ENCODE data around the gene ASCC2. TPM values are rescaled to one million over a fixed set of nuclear protein-coding genes. Genes with fewer than 3 reads are reported as not detected.
A peak's percentile ranks its signal among the peaks of the same experiment; 100 is the strongest.

The ASCC2 gene
- total and polyA plus RNA-seq, 2 donors (not counting 1 experiment from before 2014, with no cell fraction given): 23.8 to 30.5 TPM

- TF ChIP-seq EZH2 (IDR thresholded peaks at IDR 0.05; ENCODE audit: low read length, missing control alignments) (no peak), CTCF (conservative IDR thresholded peaks at IDR 0.05 in 1 of 2, IDR thresholded peaks at IDR 0.05 in 1 of 2; ENCODE audit: low read depth in 1 of 2, low read length in 2 of 2) (no peak)
- Histone ChIP-seq H2AFZ (ENCODE audit: low read length) (no peak overlapping the region), H3K36me3 (ENCODE audit: control insufficient read depth, insufficient read depth, low read length) (peaks cover 14% of the 10 kb centered on the region)
Measured at GRCh38 chr22:29821291-29822016, 16.6 kb downstream of the ASCC2 start.

GRCh38 chr22:29820961-29821290 is 17.1 kb downstream of the ASCC2 start:
- Histone ChIP-seq H3K4me1 (ENCODE audit: control insufficient read depth, extremely low read depth, insufficient read depth, low read length) (peaks cover 3% of the 10 kb centered on the region), H3K4me2 (ENCODE audit: extremely low read depth, insufficient read depth, low read length) (no peak overlapping the region), H3K4me3 (replicated peaks in 1 of 4; ENCODE audit: control extremely low read depth in 1 of 4, insufficient read depth in 1 of 4, low read depth in 3 of 4, low read length in 4 of 4) (no peak overlapping the region), H3K36me3 (ENCODE audit: control insufficient read depth, insufficient read depth, low read length) (peaks cover 14% of the 10 kb centered on the region), H3K9ac (ENCODE audit: insufficient read depth, low read length) (no peak overlapping the region), H2AFZ (ENCODE audit: low read length) (no peak overlapping the region), H4K20me1 (ENCODE audit: control insufficient read depth, extremely low read depth, insufficient read depth, low read length) (no peaks in the 10 kb centered on the region), H3K9me3 (ENCODE audit: control insufficient read depth, insufficient read depth, low read depth, low read length) (no peaks in the 10 kb centered on the region), H3K79me2 (ENCODE audit: control insufficient read depth, insufficient read depth, low read length) (no peaks in the 10 kb centered on the region), H3K27me3 (ENCODE audit: control insufficient read depth, insufficient read depth, low read length) (no peaks in the 10 kb centered on the region), H3K27ac (ENCODE audit: insufficient read depth, low read length) (no peak overlapping the region)
- no peak for DNase-seq (ENCODE audit: low read depth in 2 of 2)
- TF ChIP-seq EZH2 (IDR thresholded peaks at IDR 0.05; ENCODE audit: low read length, missing control alignments) (no peak), CTCF (conservative IDR thresholded peaks at IDR 0.05 in 1 of 2, IDR thresholded peaks at IDR 0.05 in 1 of 2; ENCODE audit: low read depth in 1 of 2, low read length in 2 of 2) (no peak)

More at GRCh38 chr22:29821291-29822016, 16.6 kb downstream of the ASCC2 start:
- Histone ChIP-seq H3K9me3 (ENCODE audit: control insufficient read depth, insufficient read depth, low read depth, low read length) (no peaks in the 10 kb centered on the region), H4K20me1 (ENCODE audit: control insufficient read depth, extremely low read depth, insufficient read depth, low read length) (no peaks in the 10 kb centered on the region), H3K4me2 (ENCODE audit: extremely low read depth, insufficient read depth, low read length) (no peak overlapping the region), H3K27me3 (ENCODE audit: control insufficient read depth, insufficient read depth, low read length) (no peaks in the 10 kb centered on the region), H3K4me1 (ENCODE audit: control insufficient read depth, extremely low read depth, insufficient read depth, low read length) (peaks cover 3% of the 10 kb centered on the region), H3K27ac (ENCODE audit: insufficient read depth, low read length) (no peak overlapping the region), H3K4me3 (replicated peaks in 1 of 4; ENCODE audit: control extremely low read depth in 1 of 4, insufficient read depth in 1 of 4, low read depth in 3 of 4, low read length in 4 of 4) (no peak overlapping the region), H3K9ac (ENCODE audit: insufficient read depth, low read length) (no peak overlapping the region), H3K79me2 (ENCODE audit: control insufficient read depth, insufficient read depth, low read length) (no peaks in the 10 kb centered on the region)
- DNase-seq (ENCODE audit: low read depth in 2 of 2): peak; percentile 90 to 98

- H3K79me2 ChIP-seq (ENCODE audit: control insufficient read depth, insufficient read depth, low read length): no peaks in the 10 kb centered on the region
- peaks cover 3% of the 10 kb centered on the region for H3K4me1 ChIP-seq (ENCODE audit: control insufficient read depth, extremely low read depth, insufficient read depth, low read length)
- peaks cover 5% of the 10 kb centered on the region for H3K36me3 ChIP-seq (ENCODE audit: control insufficient read depth, insufficient read depth, low read length)
- H2AFZ ChIP-seq (ENCODE audit: low read length): no peak overlapping the region
- no peak for DNase-seq (ENCODE audit: low read depth in 2 of 2)
- H3K9me3 ChIP-seq (ENCODE audit: control insufficient read depth, insufficient read depth, low read depth, low read length): no peaks in the 10 kb centered on the region
- TF ChIP-seq EZH2 (IDR thresholded peaks at IDR 0.05; ENCODE audit: low read length, missing control alignments): no peak
- TF ChIP-seq CTCF (conservative IDR thresholded peaks at IDR 0.05 in 1 of 2, IDR thresholded peaks at IDR 0.05 in 1 of 2; ENCODE audit: low read depth in 1 of 2, low read length in 2 of 2): no peak
- no peak overlapping the region for H3K9ac ChIP-seq (ENCODE audit: insufficient read depth, low read length)
- H3K4me2 ChIP-seq (ENCODE audit: extremely low read depth, insufficient read depth, low read length): no peak overlapping the region
- no peaks in the 10 kb centered on the region for H4K20me1 ChIP-seq (ENCODE audit: control insufficient read depth, extremely low read depth, insufficient read depth, low read length)
- no peak overlapping the region for H3K27ac ChIP-seq (ENCODE audit: insufficient read depth, low read length)
- H3K4me3 ChIP-seq (replicated peaks in 1 of 4; ENCODE audit: control extremely low read depth in 1 of 4, insufficient read depth in 1 of 4, low read depth in 3 of 4, low read length in 4 of 4): no peak overlapping the region
- H3K27me3 ChIP-seq (ENCODE audit: control insufficient read depth, insufficient read depth, low read length): no peaks in the 10 kb centered on the region
Measured at GRCh38 chr22:29819501-29819900, 18.6 kb downstream of the ASCC2 start.
